ENCODE results near the gene MRGPRF.

Gene MRGPRF

DNA sequence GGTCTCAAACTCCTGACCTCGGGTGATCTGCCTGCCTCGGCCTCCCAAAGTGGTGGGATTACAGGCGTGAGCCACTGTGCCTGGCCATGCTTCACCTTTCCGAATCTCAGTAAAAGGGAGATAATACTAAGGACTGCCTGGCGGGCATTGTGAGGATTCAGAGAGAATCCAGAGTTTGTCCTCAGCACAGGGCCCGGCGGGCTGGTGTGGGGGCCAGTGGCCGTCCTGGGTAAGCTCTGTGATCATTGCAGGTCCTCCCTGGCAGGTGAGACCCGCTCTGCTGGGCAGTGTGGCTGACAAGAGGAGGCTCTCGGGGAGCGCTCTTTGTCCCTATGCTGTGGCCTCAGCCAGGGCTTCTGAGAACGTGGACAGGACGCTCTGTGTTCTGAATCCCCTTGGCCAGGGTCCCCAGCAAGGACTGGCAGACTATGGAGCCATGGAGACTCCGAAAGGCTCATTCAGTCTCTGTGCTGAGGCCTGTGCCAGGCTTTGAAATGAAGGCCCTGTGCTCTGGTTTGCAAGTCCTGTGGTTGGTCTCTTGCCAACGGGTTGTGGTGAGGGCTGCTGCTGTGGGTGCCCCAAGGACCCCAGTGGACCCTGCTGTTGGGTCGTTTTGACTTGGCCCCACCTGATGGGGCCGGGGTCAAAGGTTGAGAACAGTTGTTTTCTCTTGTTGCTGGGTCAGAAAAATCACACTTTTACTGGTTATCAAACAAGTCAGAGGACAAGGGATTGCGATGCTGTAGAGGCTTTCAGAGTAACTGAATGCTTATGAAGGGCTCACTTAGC, 37.7 kb upstream of the MRGPRF start:
- DNase-seq, result no peak

DNA sequence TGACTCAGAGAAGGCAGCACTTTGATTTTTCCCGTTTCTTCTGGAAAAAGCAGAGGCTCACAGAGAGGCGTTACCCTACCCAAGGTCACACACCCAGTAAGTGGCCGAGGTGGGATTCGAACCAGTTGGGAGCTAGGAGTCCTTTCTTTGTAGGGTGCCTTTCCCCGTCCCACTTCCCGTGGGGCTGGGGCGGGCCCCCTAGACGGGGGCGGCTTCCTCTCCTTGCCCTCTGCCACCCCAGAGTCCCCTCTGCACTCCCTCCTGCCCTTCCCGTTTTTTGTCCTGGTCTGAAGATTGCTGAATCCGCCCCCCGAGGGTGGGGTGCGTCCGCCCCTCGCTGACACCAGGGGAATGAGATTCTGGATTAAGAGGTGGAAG, 36.4 kb upstream of the MRGPRF start:
- DNase-seq, result no peak

DNA sequence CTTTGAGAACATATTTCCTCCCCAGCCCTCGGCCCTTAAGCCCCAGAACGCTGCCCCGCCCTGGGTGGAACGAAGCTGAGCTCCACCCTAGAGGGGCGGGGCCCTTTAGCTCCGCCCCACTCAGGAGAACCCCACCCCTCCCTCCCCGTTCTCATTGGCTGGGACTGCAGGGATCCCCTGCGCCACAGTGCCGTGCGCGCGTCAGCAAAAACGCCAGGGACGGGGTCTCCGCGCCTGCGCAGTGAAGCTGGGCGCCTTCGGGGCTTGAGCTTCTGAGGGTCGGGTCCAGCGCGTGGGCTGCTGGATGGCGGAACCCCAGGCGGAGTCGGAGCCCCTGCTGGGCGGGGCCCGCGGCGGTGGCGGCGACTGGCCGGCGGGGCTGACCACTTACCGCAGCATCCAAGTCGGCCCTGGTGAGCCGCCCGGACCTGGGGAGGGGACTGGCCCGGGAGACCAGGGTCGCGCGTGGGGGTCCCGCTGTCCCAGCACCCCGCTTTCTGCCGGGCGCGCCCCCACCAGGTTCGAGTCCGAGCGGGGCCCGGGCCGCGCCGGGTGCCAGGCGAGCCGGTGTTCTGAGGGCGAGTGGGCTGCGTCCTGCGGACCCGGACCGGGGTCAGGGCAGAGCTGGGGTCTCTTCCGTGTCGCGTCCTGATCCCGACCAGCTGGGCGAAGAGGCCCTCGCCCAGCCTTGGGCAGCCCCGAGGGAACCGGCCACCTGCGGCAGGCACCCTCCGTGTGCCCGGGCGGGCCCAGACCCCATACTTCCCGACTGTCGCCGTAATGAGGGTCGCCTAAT, 35.8 kb upstream of the MRGPRF start, which contains the start of gene TPCN2:
TSS of gene TPCN2 (plus strand) at position 239 of the 796 bp plus-strand sequence. CDS start at position 305, 66 bp downstream.
- peak; percentile 97 for DNase-seq

DNA sequence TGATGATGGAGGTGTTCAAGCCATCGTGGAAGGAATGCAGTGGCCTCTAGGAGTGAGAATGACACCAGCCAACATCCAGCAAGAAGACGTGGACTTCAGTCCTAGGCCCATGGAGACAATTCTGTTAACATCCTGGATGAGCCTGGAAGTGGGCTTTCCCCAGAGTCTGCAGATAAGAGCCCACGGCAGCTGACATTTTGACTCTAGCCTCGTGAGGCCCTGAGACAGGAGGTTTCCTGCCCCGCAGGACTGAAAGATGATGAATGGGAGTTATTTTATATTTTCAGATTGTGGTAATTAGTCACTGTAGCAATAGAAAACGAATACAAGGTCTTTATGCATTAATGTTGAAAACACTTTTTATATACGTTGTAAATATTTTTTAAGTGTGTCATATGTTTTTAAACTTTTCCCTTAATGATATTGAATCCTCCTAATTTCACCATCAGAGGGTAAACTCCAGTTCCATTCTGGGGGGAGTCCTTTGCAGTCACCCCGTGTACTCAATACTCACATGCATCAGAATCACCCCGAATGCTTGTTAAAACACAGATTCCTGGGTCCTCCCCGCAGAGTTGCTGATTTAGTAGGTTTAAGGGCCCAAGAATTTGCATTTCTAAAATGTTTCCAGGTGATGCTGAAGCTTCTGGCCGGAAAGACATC, 35.1 kb upstream of the MRGPRF start:
- DNase-seq, result peak; percentile 6

DNA sequence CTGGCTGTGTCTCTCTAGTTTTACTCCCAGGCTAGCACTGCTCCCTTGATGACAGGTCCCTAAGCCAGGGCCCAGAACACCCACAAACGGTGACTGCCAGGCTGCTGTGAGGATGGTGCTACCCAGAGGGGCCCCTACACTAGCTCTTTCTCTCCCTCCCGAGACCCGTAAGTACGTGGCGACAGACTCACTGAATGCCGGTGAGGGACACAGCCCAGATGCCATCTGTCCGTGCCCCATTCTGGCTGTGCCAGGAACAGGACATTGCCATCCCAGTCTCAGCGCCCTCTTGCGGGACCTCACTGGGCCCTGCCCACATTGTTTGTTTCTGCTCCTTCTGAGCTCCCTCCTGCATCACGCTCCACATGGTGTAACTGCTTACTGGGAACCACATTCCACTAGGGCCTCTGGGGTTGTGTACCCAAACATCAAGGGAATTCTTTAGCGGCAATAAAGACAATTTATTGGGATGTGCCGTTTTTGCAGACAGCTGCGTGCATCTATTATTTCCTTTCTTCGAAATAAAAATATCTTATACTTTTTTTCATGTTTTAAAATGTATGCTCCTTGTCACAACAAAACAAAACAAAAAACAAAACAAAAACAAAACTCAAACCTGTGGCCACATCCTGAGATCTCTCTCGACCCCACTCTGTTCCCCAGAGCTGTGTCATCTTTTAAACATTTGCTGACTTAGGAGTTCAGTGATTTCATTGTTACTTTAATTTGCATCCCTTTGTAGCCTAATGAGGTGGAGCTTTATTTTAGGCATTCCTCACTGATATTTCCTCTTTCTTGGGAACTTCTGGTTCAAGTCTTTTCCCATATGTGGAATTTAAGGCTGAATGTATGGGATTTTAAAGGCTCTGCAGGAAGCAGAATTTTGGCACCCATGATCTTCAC, 31.3 kb upstream of the MRGPRF start:
- peak; percentile 83 for DNase-seq

DNA sequence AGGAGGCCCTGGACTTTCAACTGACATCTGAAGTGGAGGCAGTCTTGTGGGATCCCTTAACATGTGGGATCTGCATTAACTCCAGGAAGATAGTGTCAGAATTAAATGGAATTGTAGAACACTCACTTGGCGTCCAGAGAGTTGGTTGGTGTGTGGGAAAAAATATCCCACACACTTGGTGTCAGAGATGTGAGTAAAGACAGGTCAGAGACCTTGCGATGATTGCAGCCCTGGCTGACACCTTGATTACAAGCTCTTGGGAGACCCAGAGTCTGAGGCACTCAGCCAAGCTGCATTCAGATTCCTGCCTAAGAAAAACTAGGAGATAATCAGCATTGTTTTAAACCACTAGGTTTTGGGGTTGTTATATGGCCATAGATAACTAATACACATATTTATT, 28.5 kb upstream of the MRGPRF start:
- DNase-seq, result peak; percentile 24

DNA sequence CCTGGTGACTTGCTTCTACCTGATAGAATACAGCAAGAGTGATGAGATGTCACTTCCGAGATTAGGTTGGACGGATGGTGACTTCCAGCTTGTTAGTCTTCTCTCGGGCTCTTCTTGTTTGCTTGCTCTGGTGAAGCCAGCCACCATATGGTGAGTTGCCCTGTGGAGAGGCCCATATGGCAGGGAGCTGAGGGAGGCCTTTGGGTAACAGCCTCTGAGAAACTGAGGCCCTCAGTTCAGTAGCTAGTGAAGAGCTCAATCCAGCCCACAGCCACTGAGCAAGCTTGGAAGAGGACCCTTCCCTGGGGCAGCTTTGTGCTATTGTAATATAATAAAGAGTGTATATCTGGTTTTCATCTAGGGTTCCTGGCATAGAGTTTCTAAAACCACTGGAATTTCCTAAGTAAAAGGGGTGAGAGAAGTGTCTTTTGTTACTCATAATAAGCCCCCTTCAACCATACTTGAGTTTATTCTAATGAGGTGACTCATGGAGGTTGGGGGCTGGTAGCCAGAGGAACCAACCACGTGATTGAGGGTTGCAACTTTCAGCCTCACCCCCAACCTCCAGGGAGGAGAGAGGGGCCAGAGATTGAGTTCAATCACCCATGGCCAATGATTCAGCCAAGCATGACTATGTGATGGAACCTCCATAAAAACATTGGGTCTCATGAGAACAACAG, 27.7 kb upstream of the MRGPRF start:
- DNase-seq, result peak; percentile 96

DNA sequence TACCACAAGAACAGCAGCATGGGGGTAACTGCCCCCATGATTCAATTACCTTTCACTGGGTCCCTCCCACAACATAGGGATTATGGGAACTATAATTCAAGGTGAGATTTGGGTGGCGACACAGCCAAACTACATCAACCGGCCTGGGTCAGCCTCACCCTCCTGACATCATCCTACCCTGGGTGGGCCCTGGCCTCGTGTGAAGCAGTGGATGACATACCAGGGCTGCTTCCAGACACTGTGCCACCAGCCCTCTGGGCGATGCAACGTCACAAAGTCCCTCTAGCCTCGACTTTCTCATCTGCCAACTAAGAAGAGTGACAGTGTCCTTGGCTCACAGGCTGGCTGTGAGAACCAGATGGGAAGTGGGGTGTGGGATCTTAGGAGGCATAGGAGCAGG, 27.0 kb upstream of the MRGPRF start:
- no peak for DNase-seq

DNA sequence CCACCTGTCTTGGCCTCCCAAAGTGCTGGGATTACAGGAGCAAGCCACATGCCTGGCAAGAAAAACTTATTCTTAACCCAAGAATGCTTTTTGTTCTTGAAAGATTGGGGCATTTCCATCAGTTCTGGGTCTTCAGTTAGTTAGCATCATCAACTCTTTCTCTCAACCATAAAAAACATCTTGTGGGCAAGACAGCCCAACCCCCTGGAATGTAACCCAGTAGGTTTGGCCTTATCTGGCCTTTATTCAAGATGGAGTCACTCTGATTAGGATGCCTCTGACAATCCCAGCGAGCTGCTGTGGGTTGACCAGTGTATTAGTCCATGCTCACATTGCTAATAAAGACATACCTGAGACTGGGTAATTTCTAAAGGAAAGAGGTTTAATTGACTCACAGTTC, 26.5 kb upstream of the MRGPRF start:
- peak; percentile 57 for DNase-seq

DNA sequence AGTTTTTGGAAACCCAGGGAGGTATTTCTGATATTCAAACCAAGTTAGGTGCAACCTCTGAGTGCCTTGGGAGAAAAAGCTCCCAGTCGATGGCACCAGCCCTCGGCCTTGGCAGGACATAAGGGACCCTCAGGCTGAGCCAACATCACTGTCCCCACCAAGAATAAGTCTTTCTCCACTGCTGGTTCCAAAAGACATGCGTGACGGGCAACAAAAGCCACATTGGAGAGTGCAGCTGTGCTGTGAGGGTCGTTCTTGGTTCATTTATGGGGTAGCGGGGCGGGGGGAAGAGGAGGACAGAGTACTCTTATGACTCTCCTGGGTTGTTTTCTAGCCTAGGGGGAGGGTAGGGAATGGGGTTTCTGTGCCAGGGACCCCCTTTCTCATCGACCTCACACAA, 24.5 kb upstream of the MRGPRF start:
- DNase-seq, result no peak

DNA sequence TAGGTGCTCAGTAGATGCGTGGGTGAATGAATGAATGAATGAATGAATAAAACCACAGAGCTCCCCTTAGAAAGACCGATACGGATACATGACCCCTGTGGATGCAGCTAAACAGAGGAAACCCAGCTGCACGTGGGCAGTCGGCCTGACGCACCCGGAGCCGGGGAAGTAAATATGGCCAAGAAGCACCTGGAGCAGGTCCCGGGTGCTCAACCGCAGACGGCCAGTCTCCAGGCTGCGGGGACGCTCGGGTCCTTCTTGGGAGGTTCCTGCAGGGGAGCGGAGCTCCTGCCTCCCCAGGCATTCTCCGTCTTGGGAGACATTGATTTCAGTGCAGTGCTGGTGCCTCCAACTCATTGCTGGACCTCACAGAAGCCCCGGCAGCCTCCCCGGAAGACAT, 24.0 kb upstream of the MRGPRF start:
- no peak for DNase-seq

DNA sequence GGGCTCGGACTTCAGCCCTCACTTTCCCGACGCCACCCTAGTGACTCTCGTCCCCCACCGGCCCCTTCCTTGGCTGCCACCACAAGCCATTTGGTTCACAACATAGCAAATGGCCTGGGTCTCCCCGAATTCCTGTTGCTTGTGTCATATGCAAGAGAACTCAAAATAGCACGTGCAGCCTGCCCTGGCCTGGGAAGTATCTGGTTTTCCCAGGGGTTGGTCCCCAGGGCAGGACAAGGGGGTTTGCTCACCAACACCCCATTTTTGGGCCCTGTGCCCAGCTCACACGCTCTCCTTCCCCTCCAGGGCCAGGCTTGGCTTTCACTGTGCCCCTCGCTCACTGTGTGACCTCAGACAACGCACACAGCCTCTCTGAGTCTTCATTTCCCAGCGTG, 22.9 kb upstream of the MRGPRF start:
- peak; percentile 36 for DNase-seq

DNA sequence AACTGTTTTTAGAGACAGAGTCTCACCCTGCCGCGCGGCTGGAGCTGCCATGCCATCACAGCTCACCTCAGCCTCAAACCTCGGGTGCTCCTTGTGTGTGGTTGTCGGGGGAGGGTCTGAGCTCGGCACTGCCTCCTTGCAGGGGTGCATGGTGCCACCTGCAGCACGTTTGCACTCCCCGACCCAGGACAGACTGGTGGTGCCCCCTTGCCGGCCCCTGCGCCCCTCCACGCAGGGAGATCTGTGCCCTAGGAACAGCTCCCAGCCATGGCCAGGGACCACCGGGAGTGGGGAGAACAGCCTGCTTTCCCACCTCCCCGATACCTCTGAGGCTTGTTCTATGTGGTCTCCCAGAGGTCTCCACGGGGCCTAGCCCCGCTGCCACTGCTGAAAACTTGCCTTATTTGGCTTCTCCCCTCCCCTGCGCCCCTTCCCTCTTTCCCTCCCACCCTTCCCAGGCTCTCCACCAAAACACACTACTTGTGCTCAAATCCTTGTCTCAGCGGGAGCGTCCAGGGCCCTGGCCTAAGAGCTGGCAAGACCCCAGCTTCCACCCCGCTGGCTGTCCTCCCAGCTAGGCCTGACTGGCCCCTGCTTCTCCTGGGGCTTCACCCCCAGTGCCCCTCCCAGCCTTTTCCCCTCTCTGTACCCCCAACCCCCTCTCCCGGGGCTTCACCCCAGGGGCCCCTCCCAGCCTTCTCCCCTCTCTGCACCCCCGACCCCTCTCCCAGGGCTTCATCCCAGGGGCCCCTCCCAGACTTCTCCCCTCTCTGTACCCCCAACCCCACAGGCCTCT, 22.3 kb upstream of the MRGPRF start:
- no peak for DNase-seq

DNA sequence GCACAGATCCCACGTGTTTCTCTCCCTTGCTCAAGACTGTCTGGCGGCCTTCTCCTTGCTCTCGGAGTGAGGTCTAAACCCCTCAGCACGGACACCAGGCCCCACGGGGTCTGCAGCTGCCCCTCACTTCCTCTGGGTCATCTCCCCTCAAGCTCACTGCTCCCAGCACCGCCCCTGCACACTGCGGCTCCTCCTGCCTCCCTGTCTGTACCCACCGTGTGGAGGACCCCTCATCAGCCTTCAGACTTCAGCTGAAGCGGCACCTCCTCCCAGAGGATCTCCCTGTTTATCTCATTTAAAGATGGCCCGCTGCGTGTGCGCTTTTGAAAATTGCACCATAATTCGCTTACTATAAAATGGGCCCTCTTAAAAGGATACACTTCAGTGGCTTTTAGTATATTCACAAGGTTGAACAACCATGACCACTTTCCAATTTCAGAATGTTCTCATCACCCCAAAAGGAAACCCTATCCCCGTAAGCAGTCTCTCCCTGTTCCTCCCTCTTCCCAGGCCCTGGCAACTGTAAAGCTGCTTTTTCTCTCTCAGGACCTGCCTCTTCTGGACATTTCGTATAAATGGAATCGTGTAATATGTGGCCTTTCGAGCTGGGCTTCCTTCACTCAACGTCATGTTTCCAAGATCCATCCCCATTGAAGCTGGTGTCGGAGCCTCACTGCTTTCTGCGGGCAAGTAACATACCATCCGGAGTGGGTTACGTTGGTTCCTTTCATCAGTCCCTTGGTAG, 21.2 kb upstream of the MRGPRF start:
- DNase-seq, result no peak

DNA sequence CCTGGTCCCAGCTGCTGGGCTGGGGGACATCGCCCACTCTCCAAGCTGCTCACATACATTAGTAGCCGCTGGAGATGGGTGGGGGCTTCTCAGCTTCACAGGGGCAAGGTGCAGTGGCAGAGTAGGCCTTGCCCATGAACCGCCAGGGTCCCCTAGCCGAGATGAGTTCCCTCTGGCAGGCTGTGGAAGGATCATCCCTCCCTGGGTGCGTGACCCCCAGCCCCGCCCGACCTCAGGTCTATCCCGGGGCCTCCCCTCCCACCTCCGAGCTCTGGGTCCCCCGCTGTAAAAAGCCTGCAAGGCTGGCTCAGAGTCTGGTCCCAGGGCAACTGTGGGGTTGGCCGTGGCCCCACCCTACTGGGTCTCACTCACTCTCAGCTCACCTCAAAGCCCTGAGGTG, 20.4 kb upstream of the MRGPRF start:
- DNase-seq, result no peak

DNA sequence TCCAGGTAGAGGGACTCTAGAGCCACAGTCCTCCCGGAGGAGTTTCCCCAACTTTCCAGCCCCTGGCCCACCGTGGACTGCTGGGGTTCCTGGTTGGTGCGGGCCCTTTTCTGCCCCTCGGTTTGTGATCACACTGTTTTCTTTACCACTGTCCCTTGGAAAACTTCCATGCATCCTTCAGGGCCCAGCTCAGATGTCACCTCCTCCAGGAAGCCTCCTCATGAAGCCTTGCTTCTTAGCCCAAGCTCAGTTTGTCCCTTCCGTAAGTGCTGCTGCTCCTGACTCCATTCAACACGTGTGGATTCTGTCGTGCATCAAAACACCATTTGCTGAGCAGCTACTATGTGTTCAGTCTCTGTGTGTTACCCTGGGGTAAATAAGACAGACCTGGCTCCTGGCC, 19.8 kb upstream of the MRGPRF start:
- no peak for DNase-seq

DNA sequence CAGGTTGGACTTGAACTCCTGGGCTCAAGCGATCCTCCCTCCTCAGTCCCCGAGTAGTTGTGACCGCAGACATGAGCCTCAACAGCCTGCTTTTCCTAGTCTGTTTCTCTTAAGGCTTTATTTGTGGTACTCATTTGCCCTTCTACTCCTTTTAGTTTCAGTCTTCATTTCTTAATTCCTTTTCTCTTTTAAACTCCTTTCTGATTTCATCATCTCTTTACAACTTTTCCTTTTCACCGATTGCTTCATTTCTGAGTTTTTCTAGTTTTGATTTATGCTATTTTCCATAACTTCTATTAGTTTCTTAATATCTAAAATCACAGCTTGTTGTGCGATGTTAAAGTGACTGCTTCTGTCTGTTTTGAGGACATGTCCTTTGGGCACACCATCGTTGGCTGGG, 17.3 kb upstream of the MRGPRF start:
- no peak for DNase-seq

DNA sequence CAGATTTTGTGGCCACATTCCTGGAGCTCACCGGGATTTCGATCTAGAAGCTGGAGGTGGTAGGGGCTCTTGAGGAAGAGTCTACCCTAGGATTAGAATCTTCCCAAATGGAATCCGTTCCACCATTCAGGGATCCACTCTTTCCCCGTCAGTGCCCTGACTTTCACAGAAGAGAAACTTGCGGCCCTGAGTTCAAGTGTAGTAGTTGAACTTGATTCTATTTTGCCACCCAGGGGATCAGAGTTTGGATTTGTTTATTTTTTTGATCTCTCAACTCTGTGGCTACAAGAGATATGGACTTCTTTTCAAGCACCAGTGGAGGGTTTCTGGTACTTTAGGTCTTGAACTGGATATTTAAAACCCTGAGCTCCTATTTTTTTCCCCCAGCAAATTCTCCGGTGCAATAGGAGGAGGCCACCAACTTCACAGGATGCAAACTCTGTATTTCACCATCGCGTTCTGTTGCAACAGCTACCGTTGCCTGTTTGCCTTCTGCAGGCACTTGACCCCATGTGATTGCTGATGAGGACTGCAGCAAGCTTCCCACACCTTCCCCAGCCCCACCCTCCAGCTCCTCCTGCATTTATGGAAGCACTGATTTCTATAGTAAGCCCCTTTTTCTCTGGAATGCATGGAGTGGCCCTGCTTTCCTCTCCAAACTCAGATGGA, 14.8 kb upstream of the MRGPRF start:
- DNase-seq, result no peak

DNA sequence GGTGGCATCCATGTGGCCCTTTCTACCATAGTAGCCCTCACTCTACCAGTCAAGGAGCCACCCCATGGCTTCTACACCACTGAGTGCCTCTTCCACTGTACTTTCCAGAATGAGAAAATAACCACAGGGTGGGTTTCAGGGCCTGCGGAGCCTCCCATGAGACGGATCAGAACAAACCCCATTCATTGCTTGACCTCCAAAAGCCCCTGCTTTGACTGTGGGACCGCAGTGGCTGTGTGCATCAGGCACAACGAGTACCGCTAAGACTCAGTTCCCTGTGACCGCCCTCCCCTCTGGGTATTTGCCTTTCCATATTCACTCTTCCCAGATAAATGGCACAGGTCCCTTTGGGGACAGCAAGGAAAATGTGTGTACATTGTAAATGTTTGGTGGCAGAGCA, 11.5 kb upstream of the MRGPRF start:
- no peak for DNase-seq

DNA sequence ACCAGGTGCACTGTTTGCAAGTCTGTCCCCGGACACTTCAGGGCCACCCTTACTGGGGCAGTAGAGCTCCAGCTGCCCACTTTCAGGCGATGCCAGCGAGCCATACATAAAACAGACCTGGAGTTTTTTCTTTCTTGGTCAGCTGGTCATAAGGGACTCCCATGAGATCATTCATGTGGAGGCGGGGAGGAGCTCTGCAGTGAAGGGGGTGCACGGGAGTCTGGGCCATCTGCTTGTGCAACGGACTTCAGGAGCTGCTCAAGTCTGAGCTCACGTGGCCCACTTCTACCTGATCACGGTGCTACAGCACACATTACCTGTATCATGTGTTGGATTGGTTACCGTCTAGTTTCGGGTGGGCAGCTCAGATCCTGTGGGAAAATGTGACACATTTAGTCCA, 9.2 kb upstream of the MRGPRF start:
- no peak for DNase-seq

Data from fibroblast of skin of abdomen (primary cell).